HepG2 (cell line): ENCODE results near the gene CC2D1B. TPM values are rescaled to one million over a fixed set of nuclear protein-coding genes. Genes with fewer than 3 reads are reported as not detected.

Experiments used
- BATF2 ChIP-seq: sonication (generic); formaldehyde crosslinking; IDR thresholded peaks from 2 replicates; pipeline ENCODE4 v1.8.0; 2022; ENCODE audit warnings: mild to moderate bottlenecking, missing genetic modification reagents, moderate library complexity
- CHD2 ChIP-seq: IDR thresholded peaks from 2 replicates; pipeline ENCODE4 v1.6.1; 2011; ENCODE audit warnings: low read depth, low read length, improper control_type of control experiment
- CREM ChIP-seq, 2 experiments: sonication (generic) in 1 of 2; formaldehyde crosslinking in 1 of 2; IDR thresholded peaks; 2 replicates each; pipeline versions ENCODE4 v1.4.0 to v1.6.1; 2016 to 2020; ENCODE audit warnings: antibody characterized with exemption in 1 of 2, mild to moderate bottlenecking in 1 of 2, missing genetic modification reagents in 1 of 2
- ETV5 ChIP-seq: IDR thresholded peaks from 2 replicates; pipeline ENCODE4 v1.6.1; 2018; ENCODE audit warnings: missing biosample characterization, missing genetic modification reagents, inconsistent platforms, borderline replicate concordance
- FOXJ3 ChIP-seq: sonication (generic); formaldehyde crosslinking; IDR thresholded peaks from 2 replicates; pipeline ENCODE4 v1.4.0; 2020; ENCODE audit warnings: missing genetic modification reagents, mild to moderate bottlenecking, borderline replicate concordance
- HMGXB4 ChIP-seq, 2 experiments: sonication (generic) in 1 of 2; formaldehyde crosslinking in 1 of 2; IDR thresholded peaks; 2 replicates each; pipeline versions ENCODE4 v1.4.0 to v1.6.1; 2018 to 2020; ENCODE audit warnings: missing genetic modification reagents in 2 of 2, borderline replicate concordance in 1 of 2, low read depth in 1 of 2, mild to moderate bottlenecking in 1 of 2, missing biosample characterization in 1 of 2
- JUNB ChIP-seq: sonication (generic); formaldehyde crosslinking; IDR thresholded peaks from 2 replicates; pipeline ENCODE4 v1.8.0; 2022; ENCODE audit warnings: missing genetic modification reagents, mild to moderate bottlenecking, borderline replicate concordance
- MEIS2 ChIP-seq: sonication (generic); formaldehyde crosslinking; IDR thresholded peaks from 2 replicates; pipeline ENCODE4 v1.9.0; 2021; ENCODE audit warnings: mild to moderate bottlenecking, missing genetic modification reagents
- NFAT5 ChIP-seq: sonication (generic); formaldehyde crosslinking; IDR thresholded peaks from 2 replicates; pipeline ENCODE4 v1.4.0; 2020; ENCODE audit warnings: missing genetic modification reagents
- POLR2A ChIP-seq, 2 experiments: IDR thresholded peaks; 2 replicates each; pipeline ENCODE4 v1.6.1; 2011; ENCODE audit warnings: low read depth in 2 of 2, low read length in 2 of 2, mild to moderate bottlenecking in 1 of 2, moderate library complexity in 1 of 2; ENCODE audit not compliant: insufficient read depth in 1 of 2
- SOX5 ChIP-seq: IDR thresholded peaks from 2 replicates; pipeline ENCODE4 v1.6.1; 2016; ENCODE audit warnings: borderline replicate concordance
- SRSF4 ChIP-seq: fragments of 200-400 bp; formaldehyde crosslinking; IDR thresholded peaks from one replicate; pipeline ENCODE4 v1.6.1; 2018; ENCODE audit warnings: mild to moderate bottlenecking, low read depth, low read length, moderate library complexity; ENCODE audit not compliant: poor library complexity, severe bottlenecking
- ZBTB7B ChIP-seq: sonication (generic); formaldehyde crosslinking; IDR thresholded peaks from 2 replicates; pipeline ENCODE4 v1.4.0; 2020; ENCODE audit warnings: missing genetic modification reagents
- ZFYVE20 ChIP-seq: sonication (generic); formaldehyde crosslinking; IDR thresholded peaks from 2 replicates; pipeline ENCODE4 v1.8.0; 2023; ENCODE audit warnings: low read depth, mild to moderate bottlenecking, moderate library complexity, missing genetic modification reagents, borderline replicate concordance
- ZNF205 ChIP-seq: IDR thresholded peaks from 2 replicates; pipeline ENCODE4 v1.6.1; 2018; ENCODE audit warnings: missing biosample characterization, missing genetic modification reagents
- ZNF335 ChIP-seq: sonication (generic); formaldehyde crosslinking; IDR thresholded peaks from 2 replicates; pipeline ENCODE4 v1.4.0; 2020; ENCODE audit warnings: missing genetic modification reagents
- ZNF547 ChIP-seq: sonication (generic); formaldehyde crosslinking; IDR thresholded peaks from 2 replicates; pipeline ENCODE4 v1.5.1; 2020; ENCODE audit warnings: mild to moderate bottlenecking, missing genetic modification reagents
- ZNF549 ChIP-seq: sonication (generic); formaldehyde crosslinking; IDR thresholded peaks from 2 replicates; pipeline ENCODE4 v1.5.0; 2020; ENCODE audit warnings: missing genetic modification reagents
- ZNF576 ChIP-seq: sonication (generic); formaldehyde crosslinking; IDR thresholded peaks from 2 replicates; pipeline ENCODE4 v1.4.0; 2020; ENCODE audit warnings: mild to moderate bottlenecking, missing genetic modification reagents
- ZNF749 ChIP-seq: sonication (generic); formaldehyde crosslinking; IDR thresholded peaks from 2 replicates; pipeline ENCODE4 v1.8.0; 2022; ENCODE audit warnings: mild to moderate bottlenecking, missing genetic modification reagents, moderate library complexity, borderline replicate concordance
- ZZZ3 ChIP-seq: sonication (generic); formaldehyde crosslinking; IDR thresholded peaks from 2 replicates; pipeline ENCODE4 v1.4.0; 2020; ENCODE audit warnings: missing genetic modification reagents, mild to moderate bottlenecking, borderline replicate concordance
- polyA plus RNA-seq, 8 experiments: library from polyadenylated mRNA; depleted of rRNA in 3 of 8; stranded (reverse) in 7 of 8; unstranded in 1 of 8; fragments of >200 nt; fragmentation: Illumina TruSeq in 4 of 8; extraction: Trizol in 4 of 8; gene quantifications; 2 replicates each; pipeline versions ENCODE4 v1.2.1 to v1.2.3, GENCODE V29; 2011 to 2016; ENCODE audit warnings: low read depth in 4 of 8, missing spikeins in 1 of 8, mixed read lengths in 1 of 8; ENCODE audit not compliant: insufficient read depth in 1 of 8
- total RNA-seq, 5 experiments: library from RNA; depleted of rRNA; stranded (reverse); fragments of >200 nt; fragmentation: Illumina TruSeq; extraction: Trizol; gene quantifications; 2 replicates each; pipeline ENCODE4 v1.2.3, GENCODE V29; 2016; ENCODE audit warnings: low read depth in 1 of 5

The CC2D1B gene
- total and polyA plus RNA-seq, 2 of the 13 experiments (the other 11 are each of a cell fraction or from before 2014, with no cell fraction given): 7.2 to 19.2 TPM

GRCh38 chr1:52365746-52366516, at the start of gene CC2D1B (continued):
- TF ChIP-seq NFAT5 (peak; percentile 68; the same call in 1 of the 2 replicates), SOX5 (peak; percentile 38; the same call in 1 of the 2 replicates), POLR2A (IDR thresholded peaks at IDR 0.05; ENCODE audit: insufficient read depth in 1 of 2, low read depth in 2 of 2, low read length in 2 of 2) (peak; percentile 82 to 93), MEIS2 (CRISPR knock-in tag) (peak; percentile 85), ZNF547 (CRISPR knock-in tag) (peak; percentile 46; the same call in 1 of the 2 replicates), ZNF576 (no peak), ZFYVE20 (CRISPR knock-in tag) (peak; percentile 73; the same call in 1 of the 2 replicates), BATF2 (CRISPR knock-in tag) (no peak), CREM (IDR thresholded peaks at IDR 0.05) (no peak), CREM (CRISPR knock-in tag; IDR thresholded peaks at IDR 0.05) (no peak), ZZZ3 (CRISPR knock-in tag) (peak; percentile 42; the same call in 1 of the 2 replicates), HMGXB4 (CRISPR knock-in tag; IDR thresholded peaks at IDR 0.05; ENCODE audit: borderline replicate concordance in 1 of 2, low read depth in 1 of 2) (peak; percentile 81 to 85), ZNF205 (CRISPR knock-in tag) (peak; percentile 52; the same call in 1 of the 2 replicates), ZNF335 (CRISPR knock-in tag) (0 out of 2 replicates have a peak, but pooled peaks have one; percentile 14), JUNB (CRISPR knock-in tag) (no peak), ZNF749 (CRISPR knock-in tag) (peak; percentile 82; the same call in 1 of the 2 replicates), SRSF4 (no peak), FOXJ3 (CRISPR knock-in tag) (no peak), ETV5 (CRISPR knock-in tag) (peak; percentile 83), CHD2 (0 out of 2 replicates have a peak, but pooled peaks have one; percentile 2), ZNF549 (CRISPR knock-in tag) (0 out of 2 replicates have a peak, but pooled peaks have one; percentile 50), ZBTB7B (CRISPR knock-in tag) (0 out of 2 replicates have a peak, but pooled peaks have one; percentile 21)
